Gastroesophageal sphincter (tissue), 4 donors: ENCODE data around the gene CMTM5. TPM values are rescaled to one million over a fixed set of nuclear protein-coding genes. Genes with fewer than 3 reads are reported as not detected.
A peak's percentile ranks its signal among the peaks of the same experiment; 100 is the strongest.

Source experiments
- ATAC-seq: fragments of 150-250 bp; one replicate; pipeline ENCODE4 v1.9.1; 2016; ENCODE audit warnings: mild to moderate bottlenecking, moderate library complexity
- H3K27ac ChIP-seq, 4 donors: fragments of 200-600 bp; sonication (generic) in 3 of 4; 1 replicate in 3 of 4; 2 replicates in 1 of 4; pipeline ENCODE4 v1.5.1; 2016 to 2019
- H3K27me3 ChIP-seq: fragments of 200-600 bp; sonication (generic); one replicate; pipeline ENCODE4 v1.5.1; 2019
- H3K36me3 ChIP-seq, 2 donors: fragments of 200-600 bp; sonication (generic); one replicate each; pipeline ENCODE4 v1.5.1; 2019; ENCODE audit warnings: control low read depth in 1 of 2
- H3K4me1 ChIP-seq, 3 donors: fragments of 200-600 bp; sonication (generic); 1 replicate in 2 of 3; 2 replicates in 1 of 3; pipeline ENCODE4 v1.5.1; 2016 to 2019; ENCODE audit warnings: control low read depth in 2 of 3
- H3K4me3 ChIP-seq, 2 donors: fragments of 200-600 bp; sonication (generic); one replicate each; pipeline ENCODE4 v1.5.1; 2019; ENCODE audit warnings: mild to moderate bottlenecking in 1 of 2, moderate library complexity in 1 of 2
- H3K9me3 ChIP-seq, 3 donors: fragments of 200-600 bp; sonication (generic); one replicate each; pipeline ENCODE4 v1.5.1; 2017 to 2019; ENCODE audit warnings: control low read depth in 2 of 3
- CTCF ChIP-seq, 4 experiments: fragments of 200-600 bp in 2 of 4; fragments of 450-650 bp in 2 of 4; sonication (generic) in 1 of 4; IDR thresholded peaks; one replicate each; pipeline ENCODE4 v1.5.1; 2017 to 2019; ENCODE audit warnings: antibody characterized with exemption in 4 of 4, mild to moderate bottlenecking in 2 of 4, moderate library complexity in 2 of 4
- EP300 ChIP-seq: sonication (generic); formaldehyde crosslinking; IDR thresholded peaks from one replicate; pipeline ENCODE4 v1.6.1; 2017; ENCODE audit warnings: antibody characterized with exemption, mild to moderate bottlenecking
- POLR2A ChIP-seq, 2 donors: fragments of 450-650 bp; IDR thresholded peaks; one replicate each; pipeline ENCODE4 v1.6.1; 2017; ENCODE audit warnings: antibody characterized with exemption in 2 of 2, mild to moderate bottlenecking in 2 of 2, moderate library complexity in 1 of 2
- POLR2AphosphoS5 ChIP-seq: sonication (generic); formaldehyde crosslinking; IDR thresholded peaks from one replicate; pipeline ENCODE4 v1.6.1; 2017; ENCODE audit warnings: antibody characterized with exemption
- WGBS, 2 donors: methylation state at CpG; one replicate each; pipeline ENCODE4 v1.1.5; 2018; ENCODE audit warnings: low coverage in 1 of 2; 5-methylcytosine and 5-hydroxymethylcytosine counted together
- total RNA-seq, 4 donors: library from RNA; depleted of rRNA; stranded (reverse); fragments of >200 nt; gene quantifications; one replicate each; pipeline ENCODE4 v1.1.0, GENCODE V29; 2016

CMTM5 gene
- total RNA-seq, 4 donors from 2014 or later: 0.81 to 2.3 (median 1.2) TPM; not detected in 1

GRCh38 chr14:23373041-23373440 is 3.8 kb upstream of the CMTM5 start:
- WGBS, 2 donors: 83 to 100% methylated on average over 1 of the region's 3 CpGs
- H3K4me3 ChIP-seq: no peak overlapping the region
- no peaks in the 10 kb centered on the region for H3K4me1 ChIP-seq
- H3K36me3 ChIP-seq: no peaks in the 10 kb centered on the region
- H3K27ac ChIP-seq: no peak overlapping the region
- no peaks in the 10 kb centered on the region for H3K27me3 ChIP-seq
- TF ChIP-seq CTCF (IDR thresholded peaks at IDR 0.05) (no peak), POLR2A (IDR thresholded peaks at IDR 0.05) (no peak), EP300 (no peak), POLR2AphosphoS5 (no peak)
- ATAC-seq: no peak
- H3K9me3 ChIP-seq: no peaks in the 10 kb centered on the region

- no peaks in the 10 kb centered on the region for H3K9me3 ChIP-seq
- no peaks in the 10 kb centered on the region for H3K36me3 ChIP-seq
- WGBS, 2 donors: 60 to 91% methylated on average over 3 to 8 of the region's 21 CpGs
- TF ChIP-seq POLR2AphosphoS5 (no peak), POLR2A (IDR thresholded peaks at IDR 0.05) (no peak), CTCF (IDR thresholded peaks at IDR 0.05) (no peak), EP300 (no peak)
- H3K4me3 ChIP-seq: no peak overlapping the region
- H3K27me3 ChIP-seq: peaks cover 18% of the 10 kb centered on the region
- peaks cover 0 to 8% (median 3%) of the 10 kb centered on the region in 3 donors for H3K4me1 ChIP-seq
- no peak for ATAC-seq
- H3K27ac ChIP-seq: peak overlapping the region in 2 of 4 donors; percentile 35 to 68
Measured at GRCh38 chr14:23375527-23376251, 1.2 kb upstream of the CMTM5 start.

- no CpG with 5 or more reads among the region's 11 CpGs for WGBS, 2 donors
- TF ChIP-seq EP300: no peak
- no peak for TF ChIP-seq POLR2AphosphoS5
- peak overlapping the region in 3 of 4 donors; percentile 19 to 68 (median 31) for H3K27ac ChIP-seq
- peaks cover 0 to 8% (median 3%) of the 10 kb centered on the region in 3 donors for H3K4me1 ChIP-seq
- H3K9me3 ChIP-seq: no peaks in the 10 kb centered on the region
- no peak for ATAC-seq
- no peaks in the 10 kb centered on the region for H3K36me3 ChIP-seq
- peak overlapping the region in 1 of 2 donors; percentile 32 for H3K4me3 ChIP-seq
- peaks cover 21% of the 10 kb centered on the region for H3K27me3 ChIP-seq
Measured at GRCh38 chr14:23377198-23377550, 328 bp downstream of the CMTM5 start.

- no peak for ATAC-seq
- no peak for TF ChIP-seq EP300
- no peak for TF ChIP-seq POLR2AphosphoS5
- no peak for TF ChIP-seq POLR2A (IDR thresholded peaks at IDR 0.05)
- no peak for TF ChIP-seq CTCF (IDR thresholded peaks at IDR 0.05)
- Histone ChIP-seq H3K4me1 (peaks cover 0 to 8% (median 3%) of the 10 kb centered on the region in 3 donors), H3K4me3 (peak overlapping the region in 1 of 2 donors; percentile 32), H3K27ac (peak overlapping the region in 3 of 4 donors; percentile 19 to 68 (median 31)), H3K9me3 (no peaks in the 10 kb centered on the region), H3K27me3 (peaks cover 21% of the 10 kb centered on the region), H3K36me3 (no peaks in the 10 kb centered on the region)
- 94 to 96% methylated on average over 7 of the region's 14 CpGs for WGBS, 2 donors
Measured at GRCh38 chr14:23377573-23378563, 1.0 kb downstream of the CMTM5 start.

- no peaks in the 10 kb centered on the region for H3K36me3 ChIP-seq
- no peak for ATAC-seq
- 60 to 71% methylated on average over 2 to 4 of the region's 11 CpGs for WGBS, 2 donors
- H3K4me1 ChIP-seq: peaks cover 0 to 8% (median 3%) of the 10 kb centered on the region in 3 donors
- no peak overlapping the region for H3K4me3 ChIP-seq
- H3K9me3 ChIP-seq: no peaks in the 10 kb centered on the region
- peaks cover 21% of the 10 kb centered on the region for H3K27me3 ChIP-seq
- H3K27ac ChIP-seq: peak overlapping the region in 1 of 4 donors; percentile 68
- TF ChIP-seq CTCF (IDR thresholded peaks at IDR 0.05): no peak
- TF ChIP-seq POLR2A (IDR thresholded peaks at IDR 0.05): no peak
Measured at GRCh38 chr14:23378612-23379220, 1.9 kb downstream of the CMTM5 start.
